ENCODE results near the gene SND1. TPM values are rescaled to one million over a fixed set of nuclear protein-coding genes. Genes with fewer than 3 reads are reported as not detected.
"Not testable (repeated sequence)": the region's sequence is repeated elsewhere in the genome, so short reads cannot be mapped to it uniquely, and the experiment has no call there.

Gene SND1
- total RNA-seq, 4 donors from 2014 or later, result 64.3 to 77.0 (median 70.4) TPM

- Histone ChIP-seq H3K27me3 (no peaks in the 10 kb centered on the region), H3K4me3 (no peak overlapping the region), H3K36me3 (no peaks in the 10 kb centered on the region), H3K27ac (no peak overlapping the region), H3K4me1 (peaks cover 0 to 25% (median 10%) of the 10 kb centered on the region in 4 donors), H3K9me3 (no peaks in the 10 kb centered on the region)
- intact Hi-C loops (cut with DNase I; ENCODE audit: low total_unique reads), result no loop called here
- 41 to 71% methylated on average over 1 to 2 of the region's 2 CpGs for WGBS, 2 donors (ENCODE audit: low coverage in 1 of 2)
- no peak for DNase-seq
- TF ChIP-seq EP300 (IDR thresholded peaks at IDR 0.05; ENCODE audit: low read depth), result no peak
- TF ChIP-seq POLR2A (IDR thresholded peaks at IDR 0.05), result no peak
- no peak for TF ChIP-seq CTCF (IDR thresholded peaks at IDR 0.05)
- TF ChIP-seq POLR2AphosphoS5 (IDR thresholded peaks at IDR 0.05), result no peak
- in situ Hi-C loops (cut with MboI; ENCODE audit: low pct_ligation_motif_present in 1 of 4, low pct_unique_long_range_greater_than_20kb in 1 of 4, low sequenced_read_pairs in 3 of 4), result no loop called here
These were observed 16.0 kb downstream of the SND1 start for GRCh38 chr7:127667759-127668530.

DNA sequence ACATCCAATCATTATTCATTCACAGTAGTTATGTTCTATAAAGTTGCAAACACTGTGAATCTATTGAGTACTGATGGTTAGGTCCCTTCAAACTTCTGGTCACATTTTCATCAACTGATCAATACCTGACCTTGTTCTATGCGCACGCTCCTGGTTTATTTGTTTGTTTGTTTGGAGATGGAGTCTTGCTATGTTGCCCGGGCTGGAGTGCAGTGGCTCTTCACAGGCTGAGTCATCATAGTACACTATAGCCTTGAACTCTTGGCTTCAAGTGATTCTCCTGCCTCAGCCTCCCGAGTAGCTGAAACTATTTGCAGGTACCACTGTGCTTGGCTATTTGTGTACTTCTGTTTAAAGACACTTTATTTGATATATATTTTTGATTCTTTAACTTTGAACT, 19.3 kb downstream of the SND1 start:
- in situ Hi-C loops (cut with MboI; ENCODE audit: low pct_ligation_motif_present in 1 of 4, low pct_unique_long_range_greater_than_20kb in 1 of 4, low sequenced_read_pairs in 3 of 4), result no loop called here
- 90 to 95% methylated on average over 3 to 4 of the region's 4 CpGs for WGBS, 2 donors (ENCODE audit: low coverage in 1 of 2)

DNA sequence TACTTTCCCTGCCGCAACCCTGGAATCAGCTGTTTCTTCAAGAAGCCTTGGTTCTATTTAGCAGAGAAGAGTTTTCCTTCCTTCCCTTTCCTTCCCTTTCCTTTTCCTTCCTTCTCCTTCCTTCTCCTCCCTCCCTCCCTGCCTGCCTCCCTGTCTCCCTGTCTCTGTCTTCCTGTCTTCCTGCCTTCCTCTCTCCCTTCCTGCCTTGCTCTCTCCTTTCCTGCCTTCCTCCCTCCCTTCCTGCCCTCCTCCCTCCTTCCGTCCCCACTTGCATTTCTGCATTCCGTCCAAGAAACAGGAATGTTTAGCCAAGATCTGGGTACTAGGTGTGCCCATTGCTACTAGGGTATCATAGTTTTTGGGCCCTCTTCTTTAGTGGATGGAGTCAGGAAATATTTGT, 21.9 kb downstream of the SND1 start:
- 62 to 67% methylated on average over 3 of the region's 3 CpGs for WGBS, 2 donors (ENCODE audit: low coverage in 1 of 2)

More for the DNA sequence above, 19.3 kb downstream of the SND1 start:
- DNase-seq, result no peak
- H3K4me3 ChIP-seq, result no peak overlapping the region
- H3K36me3 ChIP-seq, result no peaks in the 10 kb centered on the region
- no peaks in the 10 kb centered on the region for H3K9me3 ChIP-seq
- peaks cover 0 to 18% (median 4%) of the 10 kb centered on the region in 4 donors for H3K4me1 ChIP-seq
- TF ChIP-seq POLR2AphosphoS5 (IDR thresholded peaks at IDR 0.05) (no peak), EP300 (IDR thresholded peaks at IDR 0.05; ENCODE audit: low read depth) (no peak), CTCF (IDR thresholded peaks at IDR 0.05) (no peak), POLR2A (IDR thresholded peaks at IDR 0.05) (no peak)
- no peak overlapping the region for H3K27ac ChIP-seq
- intact Hi-C loops (cut with DNase I; ENCODE audit: low total_unique reads), result no loop called here
- no peaks in the 10 kb centered on the region for H3K27me3 ChIP-seq

DNA sequence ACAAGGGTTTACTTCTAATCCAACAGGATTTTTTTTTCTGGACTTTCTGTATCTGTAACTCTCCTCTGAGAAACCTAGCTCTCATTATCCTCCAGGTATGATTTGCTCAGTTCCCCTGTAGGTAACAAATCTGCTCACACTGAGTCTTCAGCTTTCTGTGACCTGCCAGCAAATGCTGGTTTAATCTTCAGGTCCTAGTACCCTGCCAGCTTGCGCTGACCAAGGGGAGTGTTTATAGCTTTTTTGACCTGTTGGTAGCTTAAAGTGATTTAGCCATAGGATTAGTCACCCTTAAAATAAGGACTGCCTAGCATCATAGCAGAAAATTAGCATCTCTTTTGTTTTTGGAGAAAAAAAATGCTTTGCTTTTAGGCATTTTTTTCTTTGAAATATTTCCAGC, 22.4 kb downstream of the SND1 start:
- H3K27ac ChIP-seq, result no peak overlapping the region
- in situ Hi-C loops (cut with MboI; ENCODE audit: low pct_ligation_motif_present in 1 of 4, low pct_unique_long_range_greater_than_20kb in 1 of 4, low sequenced_read_pairs in 3 of 4), result no loop called here

More for the DNA sequence above, 21.9 kb downstream of the SND1 start:
- Histone ChIP-seq H3K27me3 (no peaks in the 10 kb centered on the region), H3K9me3 (no peaks in the 10 kb centered on the region), H3K4me1 (no peaks in the 10 kb centered on the region), H3K27ac (no peak overlapping the region), H3K4me3 (no peak overlapping the region), H3K36me3 (no peaks in the 10 kb centered on the region)
- intact Hi-C loops (cut with DNase I; ENCODE audit: low total_unique reads) (no loop called here), in situ Hi-C loops (cut with MboI; ENCODE audit: low pct_ligation_motif_present in 1 of 4, low pct_unique_long_range_greater_than_20kb in 1 of 4, low sequenced_read_pairs in 3 of 4) (no loop called here)
- TF ChIP-seq CTCF (IDR thresholded peaks at IDR 0.05) (no peak), POLR2A (IDR thresholded peaks at IDR 0.05) (no peak), POLR2AphosphoS5 (IDR thresholded peaks at IDR 0.05) (no peak), EP300 (IDR thresholded peaks at IDR 0.05; ENCODE audit: low read depth) (no peak)
- DNase-seq, result no peak

DNA sequence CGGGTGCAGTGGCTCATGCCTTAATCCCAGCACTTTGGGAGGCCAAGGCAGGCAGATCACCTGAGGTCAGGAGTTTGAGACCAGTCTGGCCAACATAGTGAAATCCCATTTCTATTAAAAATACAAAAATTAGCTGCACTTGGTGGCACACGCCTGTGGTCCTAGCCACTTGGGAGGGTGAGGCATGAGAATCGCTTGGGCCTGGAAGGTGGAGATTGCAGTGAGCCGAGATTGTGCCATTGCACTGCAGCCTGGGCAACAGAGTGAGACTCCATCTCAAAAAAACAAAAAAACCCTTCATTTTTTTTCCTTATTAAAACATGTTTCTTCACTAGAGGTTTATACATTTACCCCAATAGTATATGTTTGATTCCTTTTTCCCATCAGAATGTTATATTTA, 22.9 kb downstream of the SND1 start:
- DNase-seq; H3K27me3 ChIP-seq; H3K9me3 ChIP-seq; H3K4me3 ChIP-seq; in situ Hi-C loops (cut with MboI; ENCODE audit: low pct_ligation_motif_present in 1 of 4, low pct_unique_long_range_greater_than_20kb in 1 of 4, low sequenced_read_pairs in 3 of 4); intact Hi-C loops (cut with DNase I; ENCODE audit: low total_unique reads); H3K4me1 ChIP-seq; H3K36me3 ChIP-seq; H3K27ac ChIP-seq: not testable (repeated sequence)
- WGBS, 2 donors (ENCODE audit: low coverage in 1 of 2), result 71 to 86% methylated on average over 1 to 4 of the region's 4 CpGs

More for the DNA sequence above, 22.4 kb downstream of the SND1 start:
- WGBS, 2 donors (ENCODE audit: low coverage in 1 of 2), result 80 to 94% methylated on average over 1 of the region's 1 CpG
- Histone ChIP-seq H3K4me3 (no peak overlapping the region), H3K27me3 (no peaks in the 10 kb centered on the region), H3K36me3 (no peaks in the 10 kb centered on the region), H3K9me3 (no peaks in the 10 kb centered on the region), H3K4me1 (no peaks in the 10 kb centered on the region)
- DNase-seq, result no peak
- no peak for TF ChIP-seq CTCF (IDR thresholded peaks at IDR 0.05)
- no peak for TF ChIP-seq EP300 (IDR thresholded peaks at IDR 0.05; ENCODE audit: low read depth)
- intact Hi-C loops (cut with DNase I; ENCODE audit: low total_unique reads), result no loop called here

All from transverse colon (tissue), 4 donors.